GM12875 (cell line): Measurements from ENCODE around the gene TNP1.

Source experiments
- H3K4me3 ChIP-seq: one replicate; pipeline ENCODE4 v1.5.1; 2011; ENCODE audit warnings: low read depth, low read length, control low read depth
- CTCF ChIP-seq: IDR thresholded peaks from 2 replicates; pipeline ENCODE4 v1.5.1; 2011; ENCODE audit warnings: low read depth, mild to moderate bottlenecking, control low read depth, inconsistent platforms, low read length, moderate library complexity, borderline replicate concordance; ENCODE audit not compliant: insufficient read depth

TNP1 gene

GRCh38 chr2:216884347-216884746 is 24.5 kb upstream of the TNP1 start:
- no peak for TF ChIP-seq CTCF
- no peak overlapping the region for H3K4me3 ChIP-seq

GRCh38 chr2:216882876-216883275 is 23.0 kb upstream of the TNP1 start:
- no peak for TF ChIP-seq CTCF
- no peak overlapping the region for H3K4me3 ChIP-seq

- no peak for TF ChIP-seq CTCF
- H3K4me3 ChIP-seq: no peak overlapping the region
Measured at GRCh38 chr2:216881411-216881810, 21.5 kb upstream of the TNP1 start.

- TF ChIP-seq CTCF: no peak
- H3K4me3 ChIP-seq: no peak overlapping the region
Measured at GRCh38 chr2:216880509-216881184, 20.8 kb upstream of the TNP1 start.

- no peak for TF ChIP-seq CTCF
- H3K4me3 ChIP-seq: no peak overlapping the region
Measured at GRCh38 chr2:216879727-216880508, 20.1 kb upstream of the TNP1 start.

GRCh38 chr2:216878072-216878471 is 18.2 kb upstream of the TNP1 start:
- TF ChIP-seq CTCF: no peak
- no peak overlapping the region for H3K4me3 ChIP-seq

GRCh38 chr2:216877085-216877484 is 17.2 kb upstream of the TNP1 start:
- no peak for TF ChIP-seq CTCF
- no peak overlapping the region for H3K4me3 ChIP-seq
